ENCODE data around the gene ANKRD29. TPM values are rescaled to one million over a fixed set of nuclear protein-coding genes. Genes with fewer than 3 reads are reported as not detected.
A peak's percentile ranks its signal among the peaks of the same experiment; 100 is the strongest.

The ANKRD29 gene
- total RNA-seq, 4 donors from 2014 or later: 13.0 to 22.1 (median 16.8) TPM

DNA sequence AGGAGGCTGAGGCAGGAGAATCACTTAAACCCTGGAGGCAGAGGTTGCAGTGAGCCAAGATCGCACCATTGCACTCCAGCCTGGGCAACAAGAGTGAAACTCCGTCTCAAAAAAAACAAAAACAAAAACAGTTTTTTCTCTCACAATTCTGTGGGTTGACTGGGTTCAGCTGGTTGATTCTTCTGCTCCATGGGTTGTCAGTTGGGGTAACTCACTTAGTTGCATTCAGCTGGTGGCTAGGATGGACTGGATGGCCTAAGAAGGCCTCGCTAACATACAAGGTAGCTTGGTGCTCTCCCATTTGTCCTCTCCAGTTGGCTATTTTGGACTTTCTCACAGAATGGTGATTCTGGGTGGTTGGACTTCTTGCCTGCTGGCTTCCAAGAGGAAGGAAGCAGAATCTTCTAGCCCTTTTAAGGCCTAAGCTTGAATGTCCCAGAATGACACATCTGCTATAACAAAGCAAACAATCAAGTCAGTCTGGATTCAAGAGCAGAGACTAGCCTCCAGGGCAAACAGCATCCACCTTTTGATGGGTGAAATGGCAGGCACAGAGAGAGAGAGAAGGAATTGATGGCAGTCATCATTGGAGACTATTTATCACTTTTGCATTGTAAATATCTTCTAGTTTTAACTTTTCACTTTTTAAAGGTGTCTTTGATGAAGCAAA is 44.4 kb upstream of the ANKRD29 start:
- Histone ChIP-seq H3K36me3 (peaks cover 0 to 6% (median 0%) of the 10 kb centered on the region in 3 donors), H3K27me3 (no peaks in the 10 kb centered on the region), H3K27ac (no peak overlapping the region), H3K4me3 (no peak overlapping the region), H3K9me3 (peaks cover 0 to 15% (median 3%) of the 10 kb centered on the region in 4 donors), H3K4me1 (no peaks in the 10 kb centered on the region)
- WGBS, 2 donors: 92 to 98% methylated on average over 3 of the region's 3 CpGs
- TF ChIP-seq EP300 (IDR thresholded peaks at IDR 0.05): no peak
- TF ChIP-seq, protein P1, sequence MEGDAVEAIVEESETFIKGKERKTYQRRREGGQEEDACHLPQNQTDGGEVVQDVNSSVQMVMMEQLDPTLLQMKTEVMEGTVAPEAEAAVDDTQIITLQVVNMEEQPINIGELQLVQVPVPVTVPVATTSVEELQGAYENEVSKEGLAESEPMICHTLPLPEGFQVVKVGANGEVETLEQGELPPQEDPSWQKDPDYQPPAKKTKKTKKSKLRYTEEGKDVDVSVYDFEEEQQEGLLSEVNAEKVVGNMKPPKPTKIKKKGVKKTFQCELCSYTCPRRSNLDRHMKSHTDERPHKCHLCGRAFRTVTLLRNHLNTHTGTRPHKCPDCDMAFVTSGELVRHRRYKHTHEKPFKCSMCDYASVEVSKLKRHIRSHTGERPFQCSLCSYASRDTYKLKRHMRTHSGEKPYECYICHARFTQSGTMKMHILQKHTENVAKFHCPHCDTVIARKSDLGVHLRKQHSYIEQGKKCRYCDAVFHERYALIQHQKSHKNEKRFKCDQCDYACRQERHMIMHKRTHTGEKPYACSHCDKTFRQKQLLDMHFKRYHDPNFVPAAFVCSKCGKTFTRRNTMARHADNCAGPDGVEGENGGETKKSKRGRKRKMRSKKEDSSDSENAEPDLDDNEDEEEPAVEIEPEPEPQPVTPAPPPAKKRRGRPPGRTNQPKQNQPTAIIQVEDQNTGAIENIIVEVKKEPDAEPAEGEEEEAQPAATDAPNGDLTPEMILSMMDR (IDR thresholded peaks at IDR 0.05): no peak
- TF ChIP-seq POLR2A (IDR thresholded peaks at IDR 0.05): no peak
- DNase-seq (ENCODE audit: low spot score in 2 of 2): no peak

DNA sequence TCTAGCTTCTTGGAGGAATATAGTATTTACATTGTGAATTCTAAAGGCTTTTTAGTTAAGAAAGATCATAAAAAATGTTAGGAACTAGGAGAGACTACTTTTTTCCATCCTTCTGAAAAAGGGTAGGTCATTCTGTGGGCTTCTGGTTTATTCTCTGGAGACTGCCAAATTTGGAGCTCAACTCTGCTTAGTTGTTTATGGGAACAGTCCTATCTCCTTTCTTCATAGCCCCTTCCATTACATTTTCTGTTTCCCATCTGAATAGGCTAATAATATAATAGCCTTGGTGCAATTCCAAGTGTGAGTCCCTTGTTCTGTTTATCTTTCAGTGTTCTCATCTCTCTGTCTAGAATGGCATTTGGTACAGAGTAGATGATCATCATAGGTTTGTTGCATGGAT is 42.1 kb upstream of the ANKRD29 start:
- no peak overlapping the region for H3K4me3 ChIP-seq
- H3K9me3 ChIP-seq: peaks cover 0 to 15% (median 3%) of the 10 kb centered on the region in 4 donors
- no peak overlapping the region for H3K27ac ChIP-seq
- no peaks in the 10 kb centered on the region for H3K4me1 ChIP-seq
- no peak for DNase-seq (ENCODE audit: low spot score in 2 of 2)
- no peak for TF ChIP-seq POLR2A (IDR thresholded peaks at IDR 0.05)
- TF ChIP-seq, protein P1 (IDR thresholded peaks at IDR 0.05): no peak
- no peak for TF ChIP-seq EP300 (IDR thresholded peaks at IDR 0.05)
- H3K27me3 ChIP-seq: no peaks in the 10 kb centered on the region
- H3K36me3 ChIP-seq: peaks cover 0 to 6% (median 0%) of the 10 kb centered on the region in 3 donors

DNA sequence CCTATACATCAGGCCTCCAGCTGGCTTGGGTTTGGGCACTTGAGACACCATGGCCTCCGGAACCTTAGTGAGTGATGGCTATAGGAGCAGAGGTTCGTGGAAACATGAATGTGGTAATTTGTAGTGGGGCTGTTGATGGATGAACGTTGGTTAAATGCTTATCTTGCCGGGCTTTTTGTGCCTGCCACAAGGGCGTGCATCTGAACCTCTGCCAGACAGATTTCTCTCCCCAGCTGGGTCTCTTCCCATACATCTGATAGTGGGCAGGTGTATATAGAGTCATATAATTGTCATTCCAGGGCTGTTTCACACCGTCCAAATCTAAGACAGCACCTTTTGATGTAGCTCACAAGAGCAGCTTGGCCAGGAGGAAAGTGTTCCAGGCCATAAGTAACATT is 41.3 kb upstream of the ANKRD29 start:
- 71 to 75% methylated on average over 6 of the region's 6 CpGs for WGBS, 2 donors
- Histone ChIP-seq H3K27ac (peak overlapping the region in 1 of 4 donors; percentile 47), H3K36me3 (peaks cover 0 to 6% (median 0%) of the 10 kb centered on the region in 3 donors), H3K4me1 (no peaks in the 10 kb centered on the region), H3K4me3 (no peak overlapping the region), H3K9me3 (peaks cover 0 to 15% (median 3%) of the 10 kb centered on the region in 4 donors), H3K27me3 (no peaks in the 10 kb centered on the region)
- TF ChIP-seq POLR2A (IDR thresholded peaks at IDR 0.05): no peak
- TF ChIP-seq, protein P1 (IDR thresholded peaks at IDR 0.05): no peak
- no peak for DNase-seq (ENCODE audit: low spot score in 2 of 2)

- peak in 1 of 2 donors; percentile 35 for DNase-seq (ENCODE audit: low spot score in 2 of 2)
- 52 to 59% methylated on average over 6 of the region's 6 CpGs for WGBS, 2 donors
- Histone ChIP-seq H3K9me3 (peaks cover 0 to 15% (median 3%) of the 10 kb centered on the region in 4 donors), H3K27me3 (no peaks in the 10 kb centered on the region), H3K4me1 (no peaks in the 10 kb centered on the region), H3K27ac (no peak overlapping the region), H3K4me3 (no peak overlapping the region), H3K36me3 (peaks cover 0 to 6% (median 0%) of the 10 kb centered on the region in 3 donors)
- TF ChIP-seq, protein P1 (IDR thresholded peaks at IDR 0.05): peak in 3 of 5 experiments; percentile 31 to 65 (median 56)
- TF ChIP-seq EP300 (IDR thresholded peaks at IDR 0.05) (no peak), POLR2A (IDR thresholded peaks at IDR 0.05) (no peak)
Observed at GRCh38 chr18:23703057-23703986, 40.6 kb upstream of the ANKRD29 start.

- no peak for DNase-seq (ENCODE audit: low spot score in 2 of 2)
- Histone ChIP-seq H3K4me1 (no peaks in the 10 kb centered on the region), H3K27ac (no peak overlapping the region), H3K27me3 (no peaks in the 10 kb centered on the region), H3K4me3 (no peak overlapping the region), H3K36me3 (peaks cover 0 to 6% (median 0%) of the 10 kb centered on the region in 3 donors), H3K9me3 (peaks cover 0 to 14% (median 3%) of the 10 kb centered on the region in 4 donors)
- WGBS, 2 donors: 89 to 90% methylated on average over 4 of the region's 4 CpGs
- TF ChIP-seq POLR2A (IDR thresholded peaks at IDR 0.05): no peak
- TF ChIP-seq, protein P1 (IDR thresholded peaks at IDR 0.05): no peak
- no peak for TF ChIP-seq EP300 (IDR thresholded peaks at IDR 0.05)
Observed at GRCh38 chr18:23702606-23703005, 39.9 kb upstream of the ANKRD29 start.
